ENCODE measurements around the gene ECSCR. TPM values are rescaled to one million over a fixed set of nuclear protein-coding genes. Genes with fewer than 3 reads are reported as not detected.

Gene ECSCR
- total RNA-seq, 4 donors from 2014 or later, result 2.2 to 4.8 (median 3.6) TPM; not detected in 1

DNA sequence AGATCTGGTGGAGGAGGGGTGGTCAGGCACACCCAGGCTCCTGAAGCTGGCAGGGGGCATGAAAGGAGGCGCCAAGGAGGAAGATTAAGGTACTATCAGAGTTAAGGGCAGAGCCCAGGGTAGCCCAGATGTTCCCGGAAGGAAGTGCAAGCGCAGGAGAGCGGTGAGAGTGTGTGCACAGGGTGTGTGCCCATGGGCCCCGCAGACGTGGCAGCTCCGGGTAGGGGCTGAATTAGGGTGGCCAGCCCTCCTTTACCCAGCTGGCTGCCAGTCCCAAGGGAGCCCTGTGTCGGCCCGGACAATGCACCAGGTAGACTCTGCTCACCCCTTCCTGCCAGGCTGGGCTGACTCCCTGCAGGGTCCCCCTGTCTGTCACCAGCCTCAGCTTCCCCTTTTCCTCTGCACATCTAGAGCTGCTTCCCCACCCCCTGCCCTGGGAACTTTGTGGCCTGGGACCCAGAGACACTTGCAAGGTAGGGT lies 8.3 kb upstream of the ECSCR start, which contains the start of gene SMIM33:
Gene SMIM33, plus strand, starts transcription at position 184 of the 480 bp plus-strand sequence. Its CDS starts 118 bp downstream, at position 302.
- no peaks in the 10 kb centered on the region for H3K36me3 ChIP-seq
- intact Hi-C loops (cut with DNase I; ENCODE audit: low total_unique reads), result no loop called here
- H3K27ac ChIP-seq, result peak within 1 kb of the TSS; percentile 48 to 81 (median 76)
- peak within 1 kb of the TSS in 3 of 4 donors; percentile 3 to 42 (median 26) for H3K4me3 ChIP-seq
- no peaks in the 10 kb centered on the region for H3K27me3 ChIP-seq
- in situ Hi-C loops (cut with MboI; ENCODE audit: low pct_ligation_motif_present in 1 of 4, low pct_unique_long_range_greater_than_20kb in 1 of 4, low sequenced_read_pairs in 3 of 4), result no loop called here
- peaks cover 0 to 52% (median 24%) of the 10 kb centered on the region in 4 donors for H3K4me1 ChIP-seq
- 21 to 26% methylated on average over 2 to 9 of the region's 9 CpGs for WGBS, 2 donors (ENCODE audit: low coverage in 1 of 2)
- TF ChIP-seq POLR2AphosphoS5 (IDR thresholded peaks at IDR 0.05) (peak in 1 of 3 donors; percentile 41), POLR2A (IDR thresholded peaks at IDR 0.05) (peak; percentile 56), CTCF (IDR thresholded peaks at IDR 0.05) (no peak), EP300 (IDR thresholded peaks at IDR 0.05; ENCODE audit: low read depth) (no peak)
- no peaks in the 10 kb centered on the region for H3K9me3 ChIP-seq
- peak; percentile 71 for DNase-seq

DNA sequence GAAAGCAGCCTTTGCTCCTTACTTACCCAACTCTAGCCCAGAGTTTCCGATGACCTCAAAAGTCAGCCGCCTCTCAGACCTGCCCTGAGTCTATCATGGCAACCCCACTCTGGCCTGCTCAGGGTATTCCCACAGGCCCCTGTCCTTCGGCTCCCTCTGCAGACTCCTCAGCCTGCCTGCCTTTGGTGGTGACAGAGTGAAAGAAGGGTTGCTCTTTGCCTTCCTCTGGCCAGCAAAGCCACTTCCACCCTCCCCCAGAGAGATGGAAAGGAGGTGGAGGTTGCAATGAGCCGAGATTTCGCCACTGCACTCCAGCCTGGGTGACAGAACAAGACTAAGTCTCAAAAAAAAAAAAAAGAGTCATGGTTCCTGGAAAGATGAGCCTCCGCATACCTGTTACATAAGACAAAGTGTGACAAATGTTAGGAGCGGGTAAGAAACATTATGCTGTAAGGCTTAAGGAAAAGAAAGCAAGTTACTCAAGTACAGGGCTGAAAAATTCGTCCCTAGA lies 5.9 kb upstream of the ECSCR start:
- 67 to 71% methylated on average over 8 of the region's 8 CpGs for WGBS, 2 donors (ENCODE audit: low coverage in 1 of 2)
- no peak overlapping the region for H3K4me3 ChIP-seq
- H3K4me1 ChIP-seq, result peaks cover 0 to 28% (median 11%) of the 10 kb centered on the region in 4 donors
- H3K27me3 ChIP-seq, result no peaks in the 10 kb centered on the region
- intact Hi-C loops (cut with DNase I; ENCODE audit: low total_unique reads), result no loop called here
- no peak for DNase-seq
- in situ Hi-C loops (cut with MboI; ENCODE audit: low pct_ligation_motif_present in 1 of 4, low pct_unique_long_range_greater_than_20kb in 1 of 4, low sequenced_read_pairs in 3 of 4), result no loop called here
- TF ChIP-seq POLR2AphosphoS5 (IDR thresholded peaks at IDR 0.05) (no peak), POLR2A (IDR thresholded peaks at IDR 0.05) (no peak), EP300 (IDR thresholded peaks at IDR 0.05; ENCODE audit: low read depth) (no peak), CTCF (IDR thresholded peaks at IDR 0.05) (no peak)
- H3K27ac ChIP-seq, result no peak overlapping the region
- H3K36me3 ChIP-seq, result no peaks in the 10 kb centered on the region
- no peaks in the 10 kb centered on the region for H3K9me3 ChIP-seq

- in situ Hi-C loops (cut with MboI; ENCODE audit: low pct_ligation_motif_present in 1 of 4, low pct_unique_long_range_greater_than_20kb in 1 of 4, low sequenced_read_pairs in 3 of 4) (no loop called here), intact Hi-C loops (cut with DNase I; ENCODE audit: low total_unique reads) (no loop called here)
- peak overlapping the region in 3 of 4 donors; percentile 11 to 49 (median 35) for H3K27ac ChIP-seq
- TF ChIP-seq CTCF (IDR thresholded peaks at IDR 0.05), result no peak
- TF ChIP-seq EP300 (IDR thresholded peaks at IDR 0.05; ENCODE audit: low read depth), result no peak
- no peak for TF ChIP-seq POLR2A (IDR thresholded peaks at IDR 0.05)
- TF ChIP-seq POLR2AphosphoS5 (IDR thresholded peaks at IDR 0.05), result no peak
- no peak overlapping the region for H3K4me3 ChIP-seq
- no peak for DNase-seq
- no peaks in the 10 kb centered on the region for H3K36me3 ChIP-seq
- peaks cover 0 to 19% (median 9%) of the 10 kb centered on the region in 4 donors for H3K4me1 ChIP-seq
- 91% methylated on average over 5 of the region's 5 CpGs; no CpG with 5 or more reads in 1 of the 2 donors for WGBS, 2 donors (ENCODE audit: low coverage in 1 of 2)
- no peaks in the 10 kb centered on the region for H3K27me3 ChIP-seq
- H3K9me3 ChIP-seq, result no peaks in the 10 kb centered on the region
Measured at GRCh38 chr5:139461698-139462097, 845 bp downstream of the ECSCR start.

- no peaks in the 10 kb centered on the region for H3K9me3 ChIP-seq
- intact Hi-C loops (cut with DNase I; ENCODE audit: low total_unique reads), result no loop called here
- in situ Hi-C loops (cut with MboI; ENCODE audit: low pct_ligation_motif_present in 1 of 4, low pct_unique_long_range_greater_than_20kb in 1 of 4, low sequenced_read_pairs in 3 of 4), result no loop called here
- no peak for DNase-seq
- no peaks in the 10 kb centered on the region for H3K36me3 ChIP-seq
- no peaks in the 10 kb centered on the region for H3K27me3 ChIP-seq
- WGBS, 2 donors (ENCODE audit: low coverage in 1 of 2), result 82 to 90% methylated on average over 2 to 7 of the region's 7 CpGs
- no peak overlapping the region for H3K4me3 ChIP-seq
- peak overlapping the region in 2 of 4 donors; percentile 11 to 17 for H3K27ac ChIP-seq
- H3K4me1 ChIP-seq, result peaks cover 0 to 19% (median 9%) of the 10 kb centered on the region in 4 donors
- no peak for TF ChIP-seq EP300 (IDR thresholded peaks at IDR 0.05; ENCODE audit: low read depth)
- TF ChIP-seq POLR2AphosphoS5 (IDR thresholded peaks at IDR 0.05), result no peak
Measured at GRCh38 chr5:139461176-139461575, 1.4 kb downstream of the ECSCR start.

Data from transverse colon (tissue), 4 donors.